M059J (cell line): ENCODE data around the gene TTC19. TPM values are rescaled to one million over a fixed set of nuclear protein-coding genes. Genes with fewer than 3 reads are reported as not detected.
"Not testable (repeated sequence)": the region's sequence is repeated elsewhere in the genome, so short reads cannot be mapped to it uniquely, and the experiment has no call there.

Experiments
- DNase-seq: peaks from one replicate; pipeline ENCODE4 v3.0.0-alpha.2; 2012; ENCODE audit warnings: low read depth
- total RNA-seq: library from RNA; depleted of rRNA; stranded (reverse); fragments of >200 nt; shearing (Covaris generic); gene quantifications from 2 replicates; pipeline ENCODE4 v1.2.3, GENCODE V29; 2014

TTC19 gene
- total RNA-seq, 1 experiment from 2014 or later, result 23.7 TPM

GRCh38 chr17:16027708-16028584, 28.3 kb downstream of the TTC19 start:
- peak; percentile 96 for DNase-seq

GRCh38 chr17:16033729-16034349, 34.2 kb downstream of the TTC19 start:
- DNase-seq, result no peak

GRCh38 chr17:16036261-16036660, 36.6 kb downstream of the TTC19 start:
- no peak for DNase-seq

GRCh38 chr17:16037636-16038035, 38.0 kb downstream of the TTC19 start:
- DNase-seq, result no peak

- DNase-seq, result peak; percentile 81
Measured at GRCh38 chr17:16040710-16041251, 41.2 kb downstream of the TTC19 start.

- DNase-seq, result no peak
Measured at GRCh38 chr17:16044487-16044886, 44.9 kb downstream of the TTC19 start.

- no peak for DNase-seq
Measured at GRCh38 chr17:16046966-16047365, 47.3 kb downstream of the TTC19 start.

GRCh38 chr17:16048811-16049449, 49.3 kb downstream of the TTC19 start:
- no peak for DNase-seq

GRCh38 chr17:16050844-16051243, 51.2 kb downstream of the TTC19 start:
- DNase-seq, result no peak

- DNase-seq, result no peak
Measured at GRCh38 chr17:16052486-16052885, 52.9 kb downstream of the TTC19 start.

- not testable (repeated sequence) for DNase-seq
Measured at GRCh38 chr17:16055139-16055538, 55.5 kb downstream of the TTC19 start.

- no peak for DNase-seq
Measured at GRCh38 chr17:16061631-16062030, 62.0 kb downstream of the TTC19 start.

- no peak for DNase-seq
Measured at GRCh38 chr17:16066125-16066524, 66.5 kb downstream of the TTC19 start.

GRCh38 chr17:16068323-16068722, 68.7 kb downstream of the TTC19 start:
- no peak for DNase-seq

GRCh38 chr17:16072031-16072430, 72.4 kb downstream of the TTC19 start:
- DNase-seq, result no peak

GRCh38 chr17:16073845-16074244, 74.2 kb downstream of the TTC19 start:
- DNase-seq, result no peak

GRCh38 chr17:16074423-16074822, 74.8 kb downstream of the TTC19 start:
- DNase-seq, result no peak

- no peak for DNase-seq
Measured at GRCh38 chr17:16075949-16076348, 76.3 kb downstream of the TTC19 start.
